ENCODE measurements around the gene BLMH. TPM values are rescaled to one million over a fixed set of nuclear protein-coding genes. Genes with fewer than 3 reads are reported as not detected.

Gene BLMH
- total RNA-seq, 1 experiment from 2014 or later = 59.0 TPM

- no TSS peak for BruUV-seq (replicated peaks)
- H3K4me3 ChIP-seq (ENCODE audit: low read depth in 2 of 2, low read length in 2 of 2) = no peak overlapping the region
- POLR2A ChIA-PET = no interaction called here
- H3K4me1 ChIP-seq (ENCODE audit: control insufficient read depth, insufficient read depth, low read length) = no peaks in the 10 kb centered on the region
- H3K9me3 ChIP-seq (ENCODE audit: control insufficient read depth, insufficient read depth, low read depth, low read length) = no peaks in the 10 kb centered on the region
- no peak overlapping the region for H3K27ac ChIP-seq (ENCODE audit: low read length)
- TF ChIP-seq, protein P1, sequence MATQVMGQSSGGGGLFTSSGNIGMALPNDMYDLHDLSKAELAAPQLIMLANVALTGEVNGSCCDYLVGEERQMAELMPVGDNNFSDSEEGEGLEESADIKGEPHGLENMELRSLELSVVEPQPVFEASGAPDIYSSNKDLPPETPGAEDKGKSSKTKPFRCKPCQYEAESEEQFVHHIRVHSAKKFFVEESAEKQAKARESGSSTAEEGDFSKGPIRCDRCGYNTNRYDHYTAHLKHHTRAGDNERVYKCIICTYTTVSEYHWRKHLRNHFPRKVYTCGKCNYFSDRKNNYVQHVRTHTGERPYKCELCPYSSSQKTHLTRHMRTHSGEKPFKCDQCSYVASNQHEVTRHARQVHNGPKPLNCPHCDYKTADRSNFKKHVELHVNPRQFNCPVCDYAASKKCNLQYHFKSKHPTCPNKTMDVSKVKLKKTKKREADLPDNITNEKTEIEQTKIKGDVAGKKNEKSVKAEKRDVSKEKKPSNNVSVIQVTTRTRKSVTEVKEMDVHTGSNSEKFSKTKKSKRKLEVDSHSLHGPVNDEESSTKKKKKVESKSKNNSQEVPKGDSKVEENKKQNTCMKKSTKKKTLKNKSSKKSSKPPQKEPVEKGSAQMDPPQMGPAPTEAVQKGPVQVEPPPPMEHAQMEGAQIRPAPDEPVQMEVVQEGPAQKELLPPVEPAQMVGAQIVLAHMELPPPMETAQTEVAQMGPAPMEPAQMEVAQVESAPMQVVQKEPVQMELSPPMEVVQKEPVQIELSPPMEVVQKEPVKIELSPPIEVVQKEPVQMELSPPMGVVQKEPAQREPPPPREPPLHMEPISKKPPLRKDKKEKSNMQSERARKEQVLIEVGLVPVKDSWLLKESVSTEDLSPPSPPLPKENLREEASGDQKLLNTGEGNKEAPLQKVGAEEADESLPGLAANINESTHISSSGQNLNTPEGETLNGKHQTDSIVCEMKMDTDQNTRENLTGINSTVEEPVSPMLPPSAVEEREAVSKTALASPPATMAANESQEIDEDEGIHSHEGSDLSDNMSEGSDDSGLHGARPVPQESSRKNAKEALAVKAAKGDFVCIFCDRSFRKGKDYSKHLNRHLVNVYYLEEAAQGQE (IDR thresholded peaks at IDR 0.05; ENCODE audit: insufficient read depth in 1 of 2, low read depth in 2 of 2, low read length in 1 of 2) = no peak
- TF ChIP-seq POLR2AphosphoS5 (IDR thresholded peaks at IDR 0.05; ENCODE audit: low read depth, low read length) (no peak), TCF7L2 (IDR thresholded peaks at IDR 0.05; ENCODE audit: low read depth, low read length) (no peak), SIN3A (IDR thresholded peaks at IDR 0.05; ENCODE audit: borderline replicate concordance, insufficient read depth, low read depth, low read length) (no peak)
- TF ChIP-seq, protein P2, sequence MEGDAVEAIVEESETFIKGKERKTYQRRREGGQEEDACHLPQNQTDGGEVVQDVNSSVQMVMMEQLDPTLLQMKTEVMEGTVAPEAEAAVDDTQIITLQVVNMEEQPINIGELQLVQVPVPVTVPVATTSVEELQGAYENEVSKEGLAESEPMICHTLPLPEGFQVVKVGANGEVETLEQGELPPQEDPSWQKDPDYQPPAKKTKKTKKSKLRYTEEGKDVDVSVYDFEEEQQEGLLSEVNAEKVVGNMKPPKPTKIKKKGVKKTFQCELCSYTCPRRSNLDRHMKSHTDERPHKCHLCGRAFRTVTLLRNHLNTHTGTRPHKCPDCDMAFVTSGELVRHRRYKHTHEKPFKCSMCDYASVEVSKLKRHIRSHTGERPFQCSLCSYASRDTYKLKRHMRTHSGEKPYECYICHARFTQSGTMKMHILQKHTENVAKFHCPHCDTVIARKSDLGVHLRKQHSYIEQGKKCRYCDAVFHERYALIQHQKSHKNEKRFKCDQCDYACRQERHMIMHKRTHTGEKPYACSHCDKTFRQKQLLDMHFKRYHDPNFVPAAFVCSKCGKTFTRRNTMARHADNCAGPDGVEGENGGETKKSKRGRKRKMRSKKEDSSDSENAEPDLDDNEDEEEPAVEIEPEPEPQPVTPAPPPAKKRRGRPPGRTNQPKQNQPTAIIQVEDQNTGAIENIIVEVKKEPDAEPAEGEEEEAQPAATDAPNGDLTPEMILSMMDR (IDR thresholded peaks at IDR 0.05) = no peak
- H3K27me3 ChIP-seq (ENCODE audit: control insufficient read depth, insufficient read depth, low read length) = no peaks in the 10 kb centered on the region
- CTCF ChIA-PET = no interaction called here
- H3K36me3 ChIP-seq (ENCODE audit: control insufficient read depth, insufficient read depth, low read length) = peaks cover 32% of the 10 kb centered on the region
- intact Hi-C loops (cut with micrococcal nuclease; ENCODE audit: unreplicated experiment) (no loop called here), in situ Hi-C loops (cut with HindIII; ENCODE audit: low pct_unique_long_range_greater_than_20kb, low sequenced_read_pairs) (no loop called here)
- no peak for DNase-seq (ENCODE audit: low read depth, low spot score)
- no peak for ATAC-seq
Observed at GRCh38 chr17:30263552-30264333, 28.0 kb downstream of the BLMH start.

- peaks cover 22% of the 10 kb centered on the region; the same call in 1 of the 2 replicates for H3K36me3 ChIP-seq (ENCODE audit: control insufficient read depth, insufficient read depth, low read length)
- BruUV-seq (replicated peaks) = no TSS peak
- ChIA-PET POLR2A (no interaction called here), CTCF (interaction anchor here (0.6 kb wide), 1 partner anchor 20 kb away, joined by 3 read pairs; no protein-coding TSS in a partner anchor)
- no peak overlapping the region for H3K4me3 ChIP-seq (ENCODE audit: low read depth in 2 of 2, low read length in 2 of 2)
- DNase-seq (ENCODE audit: low read depth, low spot score) = no peak
- in situ Hi-C loops (cut with HindIII; ENCODE audit: low pct_unique_long_range_greater_than_20kb, low sequenced_read_pairs) (no loop called here), intact Hi-C loops (cut with micrococcal nuclease; ENCODE audit: unreplicated experiment) (no loop called here)
- no peaks in the 10 kb centered on the region for H3K9me3 ChIP-seq (ENCODE audit: control insufficient read depth, insufficient read depth, low read depth, low read length)
- no peaks in the 10 kb centered on the region for H3K4me1 ChIP-seq (ENCODE audit: control insufficient read depth, insufficient read depth, low read length)
- no peak overlapping the region for H3K27ac ChIP-seq (ENCODE audit: low read length)
- no peaks in the 10 kb centered on the region for H3K27me3 ChIP-seq (ENCODE audit: control insufficient read depth, insufficient read depth, low read length)
- TF ChIP-seq SIN3A (IDR thresholded peaks at IDR 0.05; ENCODE audit: borderline replicate concordance, insufficient read depth, low read depth, low read length) (no peak), TCF7L2 (IDR thresholded peaks at IDR 0.05; ENCODE audit: low read depth, low read length) (no peak), POLR2AphosphoS5 (IDR thresholded peaks at IDR 0.05; ENCODE audit: low read depth, low read length) (no peak)
- TF ChIP-seq, protein P1 (IDR thresholded peaks at IDR 0.05; ENCODE audit: insufficient read depth in 1 of 2, low read depth in 2 of 2, low read length in 1 of 2) = no peak
- TF ChIP-seq, protein P2 (IDR thresholded peaks at IDR 0.05) = no peak
- ATAC-seq = no peak
Observed at GRCh38 chr17:30256756-30257506, 34.8 kb downstream of the BLMH start.

All from Panc1 (cell line).